HepG2 (cell line): Measurements from ENCODE around the gene STK32C. TPM values are rescaled to one million over a fixed set of nuclear protein-coding genes. Genes with fewer than 3 reads are reported as not detected.

ENCODE experiments used
- ATAC-seq: fragments of 200-7000 bp; cut with Tn5 transposase; 3 replicates; pipeline ENCODE4 v1.9.1; 2020; ENCODE audit warnings: mild to moderate bottlenecking, moderate library complexity
- BruUV-seq: library from RNA; stranded (reverse); fragments of 400-500 nt; replicated peaks from 2 replicates; lab custom pipeline; 2021; lab: Mats Ljungman, UMichigan
- CTCF ChIA-PET: fragments of 300-600 bp; formaldehyde crosslinking; extraction: SDS; loops from one replicate; lab custom pipeline; 2021; ENCODE audit warnings: low total read pairs, inconsistent platforms, low intra/inter-chr PET ratio; lab: Yijun Ruan, JAX
- POLR2A ChIA-PET: fragments of 350-600 bp; sonication (Branson Sonifier 250); formaldehyde crosslinking; loops from one replicate; lab custom pipeline; 2020; ENCODE audit warnings: antibody characterized with exemption, inconsistent platforms; lab: Yijun Ruan, JAX
- DNase-seq: peaks from one replicate; pipeline ENCODE4 v3.0.0-alpha.2; 2015; ENCODE audit warnings: low spot score
- FAIRE-seq: peaks from 3 replicates; lab custom pipeline; 2011; peaks lifted over from hg19 to GRCh38; lab: Jason Lieb, UNC
- H2AFZ ChIP-seq: one replicate; pipeline ENCODE4 v1.6.1; 2011; ENCODE audit warnings: low read length, inconsistent platforms
- H3K27ac ChIP-seq: fragments of 300-600 bp; 3 replicates; pipeline ENCODE4 v1.8.0; 2011; ENCODE audit warnings: mixed run types, mild to moderate bottlenecking, mixed read lengths, low read length, inconsistent platforms; ENCODE audit not compliant: insufficient read depth; ENCODE audit errors: extremely low read length
- H3K27me3 ChIP-seq, 2 experiments: fragments of 200-600 bp in 1 of 2; 2 replicates in 1 of 2; 3 replicates in 1 of 2; pipeline versions ENCODE4 v1.6.0 to v1.8.0; 2011; ENCODE audit warnings: low read length in 2 of 2, mild to moderate bottlenecking in 2 of 2, moderate library complexity in 2 of 2, inconsistent platforms in 1 of 2; ENCODE audit not compliant: insufficient read depth in 2 of 2, control insufficient read depth in 1 of 2
- H3K36me3 ChIP-seq, 2 experiments: fragments of 200-600 bp in 1 of 2; replicated peaks in 1 of 2; 2 replicates in 1 of 2; 3 replicates in 1 of 2; pipeline versions ENCODE4 v1.5.1 to v1.8.0; 2011; ENCODE audit warnings: low read length in 2 of 2, inconsistent platforms in 1 of 2; ENCODE audit not compliant: insufficient read depth in 2 of 2, control insufficient read depth in 1 of 2
- H3K4me1 ChIP-seq: 2 replicates; pipeline ENCODE4 v1.5.1; 2012; ENCODE audit warnings: low read length, inconsistent platforms; ENCODE audit not compliant: insufficient read depth
- H3K4me2 ChIP-seq: 2 replicates; pipeline ENCODE4 v1.6.0; 2011; ENCODE audit warnings: low read depth, low read length, inconsistent platforms
- H3K4me3 ChIP-seq, 3 experiments: fragments of 200-600 bp in 1 of 3; sonication (generic), shearing (Covaris generic) in 1 of 3; replicated peaks in 1 of 3; 2 replicates each; pipeline ENCODE4 v1.5.1; 2011 to 2016; ENCODE audit warnings: low read length in 3 of 3, inconsistent platforms in 2 of 3, low read depth in 2 of 3, mild to moderate bottlenecking in 2 of 3, control low read depth in 1 of 3, mixed read lengths in 1 of 3; ENCODE audit not compliant: insufficient read depth in 1 of 3
- H3K79me2 ChIP-seq: one replicate; pipeline ENCODE4 v1.6.1; 2011; ENCODE audit warnings: low read length, inconsistent platforms; ENCODE audit not compliant: insufficient read depth
- H3K9ac ChIP-seq: 2 replicates; pipeline ENCODE4 v1.6.0; 2011; ENCODE audit warnings: mild to moderate bottlenecking, low read depth, low read length, inconsistent platforms; ENCODE audit not compliant: insufficient read depth
- H3K9me3 ChIP-seq: 2 replicates; pipeline ENCODE4 v1.5.1; 2012; ENCODE audit warnings: mild to moderate bottlenecking, low read length
- H4K20me1 ChIP-seq: 2 replicates; pipeline ENCODE4 v1.6.0; 2011; ENCODE audit warnings: inconsistent platforms, mild to moderate bottlenecking, low read length, moderate library complexity; ENCODE audit not compliant: insufficient read depth
- FOXK2 ChIP-seq: fragments of 450-650 bp; IDR thresholded peaks from 2 replicates; pipeline ENCODE4 v1.6.1; 2016
- GPN1 ChIP-seq: sonication (generic); formaldehyde crosslinking; IDR thresholded peaks from 2 replicates; pipeline ENCODE4 v1.5.1; 2020; ENCODE audit warnings: missing genetic modification reagents, borderline replicate concordance
- NCOA1 ChIP-seq: sonication (generic); formaldehyde crosslinking; IDR thresholded peaks from 2 replicates; pipeline ENCODE4 v1.9.0; 2021; ENCODE audit warnings: missing genetic modification reagents
- PAX8 ChIP-seq: sonication (generic); formaldehyde crosslinking; IDR thresholded peaks from 2 replicates; pipeline ENCODE4 v1.8.0; 2022; ENCODE audit warnings: mild to moderate bottlenecking, missing genetic modification reagents, borderline replicate concordance
- RXRB ChIP-seq: IDR thresholded peaks from 2 replicates; pipeline ENCODE4 v1.6.1; 2016; ENCODE audit warnings: borderline replicate concordance, missing genetic modification reagents, missing compliant biosample characterization
- SP4 ChIP-seq: sonication (generic); formaldehyde crosslinking; IDR thresholded peaks from 2 replicates; pipeline ENCODE4 v1.8.1; 2023; ENCODE audit warnings: mild to moderate bottlenecking, missing genetic modification reagents
- ZFP82 ChIP-seq: sonication (generic); formaldehyde crosslinking; IDR thresholded peaks from 2 replicates; pipeline ENCODE4 v1.5.1; 2020; ENCODE audit warnings: mild to moderate bottlenecking, missing genetic modification reagents, borderline replicate concordance
- ZFY ChIP-seq: sonication (generic); formaldehyde crosslinking; IDR thresholded peaks from 2 replicates; pipeline ENCODE4 v1.4.0; 2020; ENCODE audit warnings: missing genetic modification reagents
- ZNF496 ChIP-seq: sonication (generic); formaldehyde crosslinking; IDR thresholded peaks from 2 replicates; pipeline ENCODE4 v1.8.1; 2023; ENCODE audit warnings: mild to moderate bottlenecking, moderate library complexity, missing genetic modification reagents; ENCODE audit not compliant: insufficient replicate concordance
- ZNF773 ChIP-seq: sonication (generic); formaldehyde crosslinking; IDR thresholded peaks from 2 replicates; pipeline ENCODE4 v1.4.0; 2020; ENCODE audit warnings: missing genetic modification reagents, borderline replicate concordance
- ZNF816 ChIP-seq: sonication (generic); formaldehyde crosslinking; IDR thresholded peaks from 2 replicates; pipeline ENCODE4 v1.8.0; 2022; ENCODE audit warnings: missing genetic modification reagents, mild to moderate bottlenecking, borderline replicate concordance
- WGBS: methylation state at CpG from one replicate; pipeline ENCODE4 v1.1.6; 2017; ENCODE audit warnings: low lambda C conversion rate; 5-methylcytosine and 5-hydroxymethylcytosine counted together
- in situ Hi-C: cut with HindIII; loops from 2 replicates; pipeline ENCODE4 v1.10.0; 2017; ENCODE audit warnings: low pct_unique_long_range_greater_than_20kb; ENCODE audit not compliant: extremely low pct_ligation_motif_present
- intact Hi-C: fragments of 100-400 bp; cut with micrococcal nuclease; formaldehyde crosslinking; loops from one replicate; pipeline ENCODE4 v1.10.0; 2022; ENCODE audit not compliant: unreplicated experiment
- polyA plus RNA-seq, 8 experiments: library from polyadenylated mRNA; depleted of rRNA in 3 of 8; stranded (reverse) in 7 of 8; unstranded in 1 of 8; fragments of >200 nt; fragmentation: Illumina TruSeq in 4 of 8; extraction: Trizol in 4 of 8; gene quantifications; 2 replicates each; pipeline versions ENCODE4 v1.2.1 to v1.2.3, GENCODE V29; 2011 to 2016; ENCODE audit warnings: low read depth in 4 of 8, missing spikeins in 1 of 8, mixed read lengths in 1 of 8; ENCODE audit not compliant: insufficient read depth in 1 of 8
- total RNA-seq, 5 experiments: library from RNA; depleted of rRNA; stranded (reverse); fragments of >200 nt; fragmentation: Illumina TruSeq; extraction: Trizol; gene quantifications; 2 replicates each; pipeline ENCODE4 v1.2.3, GENCODE V29; 2016; ENCODE audit warnings: low read depth in 1 of 5
- TF ChIP-seq, protein P1 (sequence below): sonication (generic); formaldehyde crosslinking; IDR thresholded peaks from 2 replicates; pipeline ENCODE4 v1.8.1; 2023; ENCODE audit warnings: mild to moderate bottlenecking, inconsistent platforms, moderate library complexity, missing genetic modification reagents, borderline replicate concordance
- TF ChIP-seq, protein P2 (sequence below): IDR thresholded peaks from 2 replicates; pipeline ENCODE4 v1.6.1; 2012; ENCODE audit warnings: low read length, improper control_type of control experiment
- TF ChIP-seq, protein P3 (sequence below): sonication (generic); formaldehyde crosslinking; IDR thresholded peaks from 2 replicates; pipeline ENCODE4 v1.5.1; 2020; ENCODE audit warnings: missing genetic modification reagents, mild to moderate bottlenecking, borderline replicate concordance

The STK32C gene
- total and polyA plus RNA-seq, 2 of the 13 experiments (the other 11 are each of a cell fraction or from before 2014, with no cell fraction given) = 10.9 to 19.4 TPM

DNA sequence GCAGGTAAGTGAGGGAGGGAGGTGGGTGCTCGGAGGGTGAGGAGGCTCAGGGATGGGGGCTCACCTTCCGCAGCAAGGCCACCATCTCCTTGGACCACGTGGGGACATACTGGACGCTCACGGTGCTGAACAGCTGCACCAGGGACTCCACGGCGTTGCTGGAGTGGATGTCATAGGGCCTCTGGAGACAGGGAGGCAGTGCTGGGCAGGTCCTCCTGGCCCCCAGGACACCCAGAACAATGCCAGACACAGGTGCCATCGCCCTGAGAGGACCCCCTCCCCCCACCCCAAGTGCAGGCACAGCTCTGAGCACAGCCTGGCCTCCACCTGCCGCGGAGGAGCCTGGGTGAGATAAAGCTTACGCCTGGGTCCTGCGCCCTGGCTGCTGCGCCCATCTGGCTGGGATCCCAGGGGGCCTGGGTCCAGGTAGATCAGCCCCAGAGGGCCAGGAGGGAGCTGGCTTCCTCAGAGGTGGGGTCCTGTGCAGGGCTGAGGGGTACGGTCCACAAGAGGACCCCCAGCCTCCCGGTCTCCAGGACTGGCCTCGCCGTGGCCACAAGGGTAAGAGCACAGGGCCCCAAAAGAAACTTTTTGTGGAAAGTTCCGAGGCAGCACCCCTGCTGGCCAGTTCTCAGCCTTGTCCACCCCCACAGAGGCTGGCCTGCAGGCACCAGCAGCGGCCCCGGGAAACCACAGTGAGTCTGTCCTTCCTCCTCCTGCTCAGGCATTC is 83.2 kb downstream of the STK32C start:
- 100% methylated on average over 4 of the region's 20 CpGs for WGBS
- Histone ChIP-seq H3K9ac (no peak overlapping the region), H3K9me3 (no peaks in the 10 kb centered on the region), H4K20me1 (no peaks in the 10 kb centered on the region), H3K4me1 (no peaks in the 10 kb centered on the region), H2AFZ (no peak overlapping the region), H3K27me3 (no peaks in the 10 kb centered on the region), H3K4me2 (no peak overlapping the region), H3K27ac (no peak overlapping the region), H3K4me3 (no peak overlapping the region), H3K79me2 (no peaks in the 10 kb centered on the region), H3K36me3 (no peaks in the 10 kb centered on the region)
- FAIRE-seq = no peak
- no peak for ATAC-seq
- intact Hi-C loops = no loop called here
- TF ChIP-seq ZNF773 (CRISPR knock-in tag) (no peak), PAX8 (CRISPR knock-in tag) (no peak), ZNF496 (no peak), FOXK2 (no peak), RXRB (CRISPR knock-in tag) (no peak), SP4 (CRISPR knock-in tag) (no peak), ZNF816 (CRISPR knock-in tag) (no peak), NCOA1 (CRISPR knock-in tag) (no peak), ZFP82 (no peak), ZFY (CRISPR knock-in tag) (no peak), GPN1 (no peak)
- TF ChIP-seq, protein P1, sequence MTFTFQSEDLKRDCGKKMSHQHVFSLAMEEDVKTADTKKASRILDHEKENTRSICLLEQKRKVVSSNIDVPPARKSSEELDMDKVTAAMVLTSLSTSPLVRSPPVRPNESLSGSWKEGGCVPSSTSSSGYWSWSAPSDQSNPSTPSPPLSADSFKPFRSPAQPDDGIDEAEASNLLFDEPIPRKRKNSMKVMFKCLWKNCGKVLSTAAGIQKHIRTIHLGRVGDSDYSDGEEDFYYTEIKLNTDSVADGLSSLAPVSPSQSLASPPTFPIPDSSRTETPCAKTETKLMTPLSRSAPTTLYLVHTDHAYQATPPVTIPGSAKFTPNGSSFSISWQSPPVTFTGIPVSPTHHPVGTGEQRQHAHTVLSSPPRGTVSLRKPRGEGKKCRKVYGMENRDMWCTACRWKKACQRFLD = no peak
- TF ChIP-seq, protein P2, sequence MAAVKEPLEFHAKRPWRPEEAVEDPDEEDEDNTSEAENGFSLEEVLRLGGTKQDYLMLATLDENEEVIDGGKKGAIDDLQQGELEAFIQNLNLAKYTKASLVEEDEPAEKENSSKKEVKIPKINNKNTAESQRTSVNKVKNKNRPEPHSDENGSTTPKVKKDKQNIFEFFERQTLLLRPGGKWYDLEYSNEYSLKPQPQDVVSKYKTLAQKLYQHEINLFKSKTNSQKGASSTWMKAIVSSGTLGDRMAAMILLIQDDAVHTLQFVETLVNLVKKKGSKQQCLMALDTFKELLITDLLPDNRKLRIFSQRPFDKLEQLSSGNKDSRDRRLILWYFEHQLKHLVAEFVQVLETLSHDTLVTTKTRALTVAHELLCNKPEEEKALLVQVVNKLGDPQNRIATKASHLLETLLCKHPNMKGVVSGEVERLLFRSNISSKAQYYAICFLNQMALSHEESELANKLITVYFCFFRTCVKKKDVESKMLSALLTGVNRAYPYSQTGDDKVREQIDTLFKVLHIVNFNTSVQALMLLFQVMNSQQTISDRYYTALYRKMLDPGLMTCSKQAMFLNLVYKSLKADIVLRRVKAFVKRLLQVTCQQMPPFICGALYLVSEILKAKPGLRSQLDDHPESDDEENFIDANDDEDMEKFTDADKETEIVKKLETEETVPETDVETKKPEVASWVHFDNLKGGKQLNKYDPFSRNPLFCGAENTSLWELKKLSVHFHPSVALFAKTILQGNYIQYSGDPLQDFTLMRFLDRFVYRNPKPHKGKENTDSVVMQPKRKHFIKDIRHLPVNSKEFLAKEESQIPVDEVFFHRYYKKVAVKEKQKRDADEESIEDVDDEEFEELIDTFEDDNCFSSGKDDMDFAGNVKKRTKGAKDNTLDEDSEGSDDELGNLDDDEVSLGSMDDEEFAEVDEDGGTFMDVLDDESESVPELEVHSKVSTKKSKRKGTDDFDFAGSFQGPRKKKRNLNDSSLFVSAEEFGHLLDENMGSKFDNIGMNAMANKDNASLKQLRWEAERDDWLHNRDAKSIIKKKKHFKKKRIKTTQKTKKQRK = no peak
- TF ChIP-seq, protein P3, sequence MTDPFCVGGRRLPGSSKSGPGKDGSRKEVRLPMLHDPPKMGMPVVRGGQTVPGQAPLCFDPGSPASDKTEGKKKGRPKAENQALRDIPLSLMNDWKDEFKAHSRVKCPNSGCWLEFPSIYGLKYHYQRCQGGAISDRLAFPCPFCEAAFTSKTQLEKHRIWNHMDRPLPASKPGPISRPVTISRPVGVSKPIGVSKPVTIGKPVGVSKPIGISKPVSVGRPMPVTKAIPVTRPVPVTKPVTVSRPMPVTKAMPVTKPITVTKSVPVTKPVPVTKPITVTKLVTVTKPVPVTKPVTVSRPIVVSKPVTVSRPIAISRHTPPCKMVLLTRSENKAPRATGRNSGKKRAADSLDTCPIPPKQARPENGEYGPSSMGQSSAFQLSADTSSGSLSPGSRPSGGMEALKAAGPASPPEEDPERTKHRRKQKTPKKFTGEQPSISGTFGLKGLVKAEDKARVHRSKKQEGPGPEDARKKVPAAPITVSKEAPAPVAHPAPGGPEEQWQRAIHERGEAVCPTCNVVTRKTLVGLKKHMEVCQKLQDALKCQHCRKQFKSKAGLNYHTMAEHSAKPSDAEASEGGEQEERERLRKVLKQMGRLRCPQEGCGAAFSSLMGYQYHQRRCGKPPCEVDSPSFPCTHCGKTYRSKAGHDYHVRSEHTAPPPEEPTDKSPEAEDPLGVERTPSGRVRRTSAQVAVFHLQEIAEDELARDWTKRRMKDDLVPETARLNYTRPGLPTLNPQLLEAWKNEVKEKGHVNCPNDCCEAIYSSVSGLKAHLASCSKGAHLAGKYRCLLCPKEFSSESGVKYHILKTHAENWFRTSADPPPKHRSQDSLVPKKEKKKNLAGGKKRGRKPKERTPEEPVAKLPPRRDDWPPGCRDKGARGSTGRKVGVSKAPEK = no peak
- POLR2A ChIA-PET = no interaction called here
- DNase-seq = no peak
- CTCF ChIA-PET = interaction anchor here (2.8 kb wide), 1 partner anchor 128 kb away, joined by 50 read pairs; no protein-coding TSS in a partner anchor
- in situ Hi-C loops = loop anchor here (5.0 kb wide), 2 partner anchors 123 to 228 kb away; no protein-coding TSS in a partner anchor
- BruUV-seq = no TSS peak
